ENCODE data around the gene CDCA4.
"Not testable (repeated sequence)": the region's sequence is repeated elsewhere in the genome, so short reads cannot be mapped to it uniquely, and the experiment has no call there.

CDCA4 gene

DNA sequence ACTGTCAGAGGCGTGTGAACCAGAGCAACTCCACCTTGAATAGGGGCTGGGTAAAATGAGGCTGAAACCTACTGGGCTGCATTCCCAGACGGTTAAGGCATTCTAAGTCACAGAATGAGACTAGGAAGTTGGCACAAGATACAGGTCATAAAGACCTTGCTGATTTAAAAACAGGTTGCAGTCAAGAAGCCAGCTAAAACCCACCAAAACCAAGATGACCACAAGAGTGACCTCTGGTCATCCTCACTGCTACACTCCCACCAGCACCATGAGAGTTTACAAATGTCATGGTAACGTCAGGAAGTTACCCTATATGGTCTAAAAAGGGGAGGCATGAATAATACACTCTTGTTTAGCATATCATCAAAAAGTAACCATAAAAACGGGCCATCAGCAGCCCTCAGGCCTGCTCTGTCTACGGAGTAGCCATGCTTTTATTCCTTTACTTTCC lies 11.6 kb upstream of the CDCA4 start:
- not testable (repeated sequence) for DNase-seq

DNA sequence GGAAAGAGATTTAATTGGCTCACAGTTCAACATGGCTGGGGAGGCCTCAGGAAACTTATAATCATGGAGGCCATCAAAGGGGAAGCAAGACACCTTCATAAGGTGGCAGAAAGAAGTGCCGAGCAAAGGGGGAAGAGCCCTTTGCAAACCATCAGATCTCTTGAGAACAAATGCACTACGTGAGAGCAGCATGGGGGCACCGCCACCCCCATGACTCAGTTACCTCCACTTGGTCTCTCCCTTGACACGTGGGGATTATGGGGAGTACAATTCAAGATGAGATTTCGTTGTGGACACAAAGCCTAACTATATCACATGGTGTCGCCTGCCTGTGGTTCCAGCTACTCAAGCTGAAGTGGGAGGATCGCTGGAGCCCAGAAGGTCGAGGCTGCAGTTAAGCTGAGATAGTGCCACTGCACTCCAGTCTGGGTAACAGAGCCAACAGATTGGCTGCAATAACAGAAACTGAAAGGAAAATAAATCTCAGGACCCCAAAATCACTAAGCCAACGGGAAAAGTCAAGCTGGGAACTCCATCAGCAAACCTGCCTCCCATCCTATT lies 10.0 kb upstream of the CDCA4 start:
- no peak for DNase-seq

DNA sequence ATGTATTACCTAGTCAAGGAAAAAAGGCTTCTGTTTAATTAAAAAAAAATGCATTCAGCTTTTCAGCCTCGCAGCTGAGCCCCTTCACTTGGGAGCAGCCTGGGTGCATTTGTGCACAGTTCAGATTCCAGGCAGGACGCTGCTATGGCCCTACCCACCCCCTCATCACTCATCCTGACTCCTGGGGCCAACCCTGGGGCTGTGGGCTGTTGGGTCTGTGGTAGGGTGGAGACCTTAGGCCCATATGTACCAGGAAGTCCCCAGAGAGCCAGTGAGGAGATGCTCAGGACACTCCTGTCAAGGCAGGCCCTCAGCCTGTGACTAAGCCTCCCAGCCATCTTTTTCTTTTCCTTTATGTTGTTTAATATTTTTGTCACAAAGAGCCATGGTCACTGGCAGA lies 9.3 kb upstream of the CDCA4 start:
- DNase-seq, result no peak

DNA sequence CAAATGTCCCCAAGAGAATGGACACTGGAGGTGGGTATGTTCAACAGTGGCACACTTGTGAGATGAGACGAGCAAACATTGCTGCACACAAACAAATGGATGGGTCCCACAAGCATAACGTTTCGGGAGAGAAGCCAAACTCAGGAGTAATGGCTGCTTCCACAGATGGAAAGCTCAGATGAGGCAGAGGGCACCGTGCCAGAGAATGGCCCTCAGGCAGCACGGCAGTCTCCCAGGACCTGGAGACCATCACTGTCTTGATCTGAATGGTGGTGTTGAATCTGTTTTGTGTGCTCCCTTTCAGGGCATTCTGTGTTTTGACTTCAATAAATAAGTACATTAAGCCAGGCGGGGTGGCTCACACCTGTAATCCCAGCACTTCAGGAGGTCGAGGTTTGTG lies 8.5 kb upstream of the CDCA4 start:
- no peak for DNase-seq

DNA sequence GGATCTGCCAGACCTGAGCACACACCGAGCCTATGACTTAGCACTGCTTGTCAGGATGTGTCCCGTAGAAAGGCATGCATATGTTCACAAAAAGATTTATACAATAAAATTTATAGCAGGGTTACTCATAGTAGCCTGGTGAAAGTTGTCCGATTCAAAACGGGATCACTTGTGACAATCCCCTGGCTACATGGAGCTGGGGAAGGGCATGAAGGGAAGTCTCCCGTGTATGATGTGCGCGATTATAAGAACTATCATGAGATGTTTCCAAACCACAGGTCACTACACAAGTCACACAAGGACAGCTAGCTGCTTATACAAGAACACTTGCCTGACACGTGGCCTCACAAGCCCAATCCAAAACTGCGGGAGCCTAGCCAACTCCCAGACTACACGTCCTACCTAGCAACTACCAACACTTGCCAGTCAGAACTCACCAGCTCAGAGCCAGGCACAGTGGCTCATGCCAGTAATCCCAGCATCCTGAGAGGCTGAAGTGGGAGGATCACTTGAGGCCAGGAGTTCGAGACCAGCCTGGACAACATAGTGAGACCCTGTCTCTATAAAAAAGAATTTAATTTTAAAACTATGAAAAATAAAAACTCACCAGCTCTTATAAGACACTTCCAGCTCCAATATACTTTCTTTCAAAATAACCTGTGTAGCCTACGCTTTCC lies 7.5 kb upstream of the CDCA4 start:
- no peak for DNase-seq

DNA sequence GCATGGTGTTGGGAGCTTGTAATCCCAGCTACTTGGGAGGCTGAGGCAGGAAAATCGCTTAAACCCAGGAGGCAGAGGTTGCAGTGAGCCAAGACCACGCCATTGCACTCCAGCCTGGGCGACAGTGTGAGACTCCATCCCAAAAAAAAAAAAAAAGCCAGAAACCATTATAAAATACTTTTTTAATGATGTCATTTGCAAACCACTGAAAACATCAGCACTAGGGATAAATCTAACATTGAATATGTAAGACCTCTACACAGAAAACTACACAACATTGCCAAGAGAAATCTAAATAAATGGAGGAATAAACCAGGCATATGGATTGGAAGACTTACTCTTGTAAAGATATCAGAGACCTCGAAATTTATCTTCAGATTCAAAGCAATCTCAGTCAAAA lies 6.8 kb upstream of the CDCA4 start:
- not testable (repeated sequence) for DNase-seq

DNA sequence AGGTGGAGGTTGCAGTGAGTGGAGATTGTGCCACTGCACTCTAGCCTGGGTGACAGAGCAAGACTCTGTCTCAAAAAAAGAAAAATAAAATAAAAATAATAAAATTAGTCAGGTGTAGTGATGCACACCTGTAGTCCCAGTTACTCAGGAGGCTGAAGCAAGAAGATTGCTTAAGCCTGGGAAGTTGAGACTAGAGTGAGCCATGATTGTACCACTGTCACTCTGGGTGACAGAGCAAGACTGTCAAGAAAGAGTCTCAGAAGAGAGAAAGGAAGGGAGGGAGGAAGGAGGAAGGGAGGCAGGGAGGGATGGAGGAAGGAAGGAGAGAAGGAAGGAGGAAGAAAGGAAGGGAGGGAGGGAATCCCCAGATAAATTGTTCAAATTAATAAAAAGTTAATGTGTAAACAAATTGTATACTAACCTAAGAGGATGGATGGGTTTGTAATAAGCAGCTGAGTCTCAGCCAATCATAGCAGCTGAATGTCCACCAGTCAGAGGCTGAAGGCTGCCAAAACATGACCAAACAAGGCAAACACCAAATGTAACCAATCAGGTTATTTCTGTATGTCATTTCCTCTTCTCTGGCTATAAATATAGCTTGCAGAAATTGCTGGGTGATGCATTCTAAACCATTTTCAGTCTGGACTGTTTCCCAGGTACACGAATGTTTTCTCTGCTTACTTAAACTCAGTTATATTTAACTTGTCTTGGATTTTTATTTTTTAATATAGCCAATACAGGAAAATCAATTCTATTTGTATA lies 6.1 kb upstream of the CDCA4 start:
- no peak for DNase-seq

DNA sequence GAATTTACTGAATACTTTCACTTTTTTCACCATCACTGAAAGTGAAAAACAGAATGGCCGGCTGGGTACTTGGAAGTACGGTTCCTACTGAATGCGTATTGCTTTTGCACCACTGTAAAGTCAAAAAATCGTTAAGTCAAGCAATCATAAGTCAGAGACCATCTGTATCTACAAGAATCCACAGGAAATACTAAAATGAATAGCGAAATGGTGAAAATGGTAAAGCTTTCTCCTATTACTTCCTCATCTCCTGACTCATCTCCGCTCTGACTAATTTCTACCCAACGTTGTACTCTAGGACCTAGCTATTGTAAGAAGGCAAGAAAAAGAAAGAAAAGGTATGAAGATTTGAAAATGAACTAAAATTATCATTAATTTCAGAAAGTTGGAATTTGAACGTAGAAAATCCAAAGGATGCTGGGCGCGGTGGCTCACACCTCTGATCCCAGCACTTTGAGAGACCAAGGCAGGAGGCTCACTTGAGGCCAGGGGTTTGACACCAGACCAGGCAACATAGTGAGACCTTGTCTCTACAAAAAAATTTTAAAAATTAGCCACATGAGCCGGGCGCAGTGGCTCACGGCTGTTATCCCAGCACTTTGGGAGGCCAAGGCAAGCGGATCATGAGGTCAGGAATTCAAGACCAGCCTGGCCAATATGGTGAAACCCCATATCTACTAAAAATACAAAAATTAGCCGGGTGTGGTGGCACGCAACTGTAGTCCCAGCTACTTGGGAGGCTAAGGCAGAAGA lies 5.3 kb upstream of the CDCA4 start:
- DNase-seq, result no peak

DNA sequence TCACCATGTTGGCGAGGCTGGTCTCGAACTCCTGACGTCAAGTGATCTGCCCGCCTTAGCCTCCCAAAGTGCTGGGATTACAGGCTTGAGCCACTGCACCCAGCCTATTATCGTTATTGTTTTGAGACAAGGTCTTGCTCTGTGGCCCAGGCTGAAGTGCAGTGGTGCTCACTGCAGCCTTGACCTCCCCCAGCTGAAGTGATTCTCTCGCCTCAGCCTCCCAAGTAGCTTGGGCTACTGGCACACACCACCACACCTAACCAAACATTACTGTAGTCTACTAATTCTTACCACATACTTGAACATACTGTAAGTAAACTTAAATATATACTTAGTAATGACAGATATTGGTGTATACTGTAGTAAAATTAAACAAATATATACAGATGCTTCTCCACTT lies 4.5 kb upstream of the CDCA4 start:
- no peak for DNase-seq

DNA sequence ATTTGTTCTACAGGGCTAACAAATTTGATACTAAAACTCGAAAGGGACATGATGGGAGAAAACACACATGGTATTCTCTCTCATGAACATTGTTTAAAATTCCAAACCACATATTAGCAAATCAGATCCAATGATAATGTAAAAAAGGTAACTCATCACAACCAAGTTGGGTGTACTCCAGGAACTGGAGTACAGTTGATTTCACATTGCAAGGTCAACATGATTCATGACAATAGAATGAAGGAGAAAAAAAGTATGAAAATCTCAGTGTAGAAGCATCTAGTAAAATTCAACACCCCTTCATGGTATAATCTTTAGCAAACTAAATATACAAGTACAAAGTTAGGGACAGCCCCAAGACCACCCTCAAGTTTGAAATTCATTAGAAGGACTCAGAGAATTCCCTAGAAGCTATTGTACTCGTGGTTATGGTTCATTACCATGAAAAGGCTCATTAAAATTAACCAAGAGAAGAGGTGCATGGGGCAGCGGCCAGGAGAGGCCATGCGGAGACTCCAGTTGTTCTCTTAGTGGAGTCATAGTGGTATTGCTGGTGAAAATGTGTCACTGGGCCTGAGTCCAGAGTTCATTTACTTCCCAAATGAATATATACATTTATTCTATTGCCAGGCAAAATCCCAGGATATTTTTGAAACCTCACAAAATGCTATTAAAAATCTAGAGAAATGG lies 3.1 kb upstream of the CDCA4 start:
- DNase-seq, result no peak

DNA sequence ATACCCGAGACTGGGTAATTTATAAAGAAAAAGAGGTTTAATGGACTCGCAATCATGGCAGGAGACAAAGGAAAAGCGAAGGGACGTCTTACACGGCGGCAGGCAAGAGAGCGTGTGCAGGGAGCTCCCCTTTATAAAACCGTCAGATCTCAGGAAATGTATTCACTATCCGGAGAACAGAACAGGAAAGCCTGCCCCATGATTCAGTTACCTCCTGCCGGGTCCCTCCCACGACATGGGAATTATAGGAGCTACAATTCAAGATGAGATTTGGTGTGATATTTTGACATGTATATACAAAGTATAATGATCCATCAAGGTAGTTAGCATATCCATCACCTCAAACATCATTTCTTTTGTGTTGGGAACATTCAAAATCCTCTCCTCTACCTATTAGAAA lies 2.3 kb upstream of the CDCA4 start:
- no peak for DNase-seq

DNA sequence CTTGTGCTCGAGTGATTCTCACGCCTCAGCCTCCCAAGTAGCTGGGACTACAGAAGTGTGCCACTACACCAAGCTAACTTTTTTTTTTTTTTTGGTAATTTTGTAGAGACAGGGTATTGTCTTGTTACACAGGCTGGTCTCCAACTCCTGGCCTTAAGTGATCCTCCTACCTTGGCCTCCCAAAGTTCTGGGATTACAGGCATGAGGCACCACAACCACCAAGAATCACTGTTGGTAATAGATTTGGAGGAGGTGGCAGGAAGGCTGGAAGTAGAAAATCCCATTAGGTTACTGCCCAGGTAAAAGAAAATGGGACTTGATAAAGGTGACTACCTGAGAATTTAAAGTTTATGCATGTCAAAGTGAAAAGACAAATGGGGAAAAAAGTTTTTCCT lies 1.4 kb upstream of the CDCA4 start:
- no peak for DNase-seq

DNA sequence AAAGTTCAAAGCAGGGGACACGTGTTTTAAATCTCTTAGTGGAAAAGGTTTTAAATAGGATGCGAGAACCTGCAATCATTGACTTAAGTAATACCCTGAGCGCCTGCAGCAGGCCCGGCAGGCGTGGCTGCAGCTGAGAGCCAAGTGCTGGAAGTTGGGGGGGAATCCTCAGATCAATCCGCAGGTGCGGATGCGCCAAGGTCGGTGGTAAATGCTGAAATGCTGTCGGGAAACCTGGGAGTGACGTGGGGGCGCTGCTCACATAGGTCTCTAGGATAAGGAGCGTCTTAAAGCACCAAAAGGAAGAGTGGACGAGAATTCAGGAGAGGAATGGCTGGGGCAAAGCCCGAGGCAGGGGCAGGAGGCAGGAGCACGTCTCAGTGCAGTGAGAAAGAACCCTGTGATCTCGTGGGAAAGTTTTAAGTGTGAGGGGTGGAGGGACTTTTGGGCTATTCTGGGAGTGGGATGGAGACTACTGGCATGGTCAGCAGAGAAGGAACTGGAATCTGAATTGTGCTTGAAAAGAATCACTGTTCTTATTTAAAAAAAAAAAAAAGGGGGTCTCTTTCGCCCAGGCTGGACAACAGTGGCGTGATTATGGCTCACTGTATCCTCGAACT lies 883 bp upstream of the CDCA4 start:
- peak; percentile 83 to 91 for DNase-seq

DNA sequence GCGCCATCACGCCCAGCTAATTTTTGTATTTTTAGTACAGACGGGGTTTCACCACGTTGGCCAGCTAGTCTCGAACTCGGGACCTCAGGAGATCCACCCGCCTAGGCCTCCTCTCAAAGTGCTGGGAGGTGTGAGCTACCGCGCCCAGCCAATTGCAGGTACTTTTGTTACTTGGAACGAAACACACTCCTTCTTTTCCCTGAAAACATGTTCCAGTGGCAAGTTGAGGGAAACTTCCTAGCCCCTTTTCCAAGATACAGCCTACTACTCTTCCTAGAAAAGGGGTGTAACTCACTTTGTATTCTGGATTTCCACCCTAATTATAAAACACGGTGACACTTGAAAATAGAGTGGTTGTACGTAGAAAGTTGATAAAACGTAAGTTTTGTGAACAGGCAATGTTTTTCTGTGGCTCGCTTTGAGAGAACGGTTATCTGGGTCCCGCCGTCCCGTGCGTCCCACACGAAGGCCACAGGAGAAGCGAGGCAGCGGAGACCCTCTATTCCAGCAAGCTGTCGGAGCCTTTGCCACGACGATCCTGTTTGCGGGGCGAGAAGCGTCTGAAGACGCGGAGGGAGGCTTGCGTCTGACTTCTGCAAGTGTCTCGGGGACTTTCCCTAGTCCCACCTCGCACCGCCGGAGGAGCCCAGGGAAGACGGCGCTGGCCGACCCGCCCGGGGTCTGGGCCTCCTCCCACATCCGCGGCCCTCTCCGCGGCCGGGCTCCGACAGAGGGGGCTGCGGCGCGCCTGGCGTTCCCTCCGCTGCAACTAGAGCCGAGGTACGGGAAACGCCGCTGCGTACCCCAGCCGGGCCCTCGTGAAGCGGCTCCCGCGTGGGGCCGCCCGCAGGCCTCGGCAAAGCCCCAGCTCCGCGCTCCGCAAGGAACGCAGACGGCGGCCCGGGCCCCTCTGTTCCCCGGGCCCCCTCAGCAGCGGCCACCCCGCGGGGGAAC lies 745 bp downstream of the CDCA4 start:
- DNase-seq, result peak; percentile 19 to 66

DNA sequence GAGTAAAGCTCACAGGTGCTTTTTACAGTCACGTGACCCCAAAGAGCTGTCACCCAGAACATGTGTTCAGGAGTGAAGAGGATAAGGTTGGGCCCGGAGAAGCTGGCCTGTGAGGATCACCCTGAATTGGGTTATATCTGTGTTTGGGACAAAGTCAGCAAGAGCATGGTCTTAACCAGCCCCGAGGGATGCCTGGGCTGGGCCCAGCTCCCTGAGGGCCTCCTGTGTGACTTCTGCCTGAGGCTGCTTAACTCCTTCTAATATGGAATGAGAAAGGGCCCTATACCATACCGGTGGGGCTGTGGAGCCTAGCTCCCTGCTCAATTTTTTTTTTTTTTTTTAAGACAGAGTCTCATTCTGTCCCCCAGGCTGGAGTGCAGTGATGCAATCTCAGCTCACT lies 2.5 kb downstream of the CDCA4 start:
- DNase-seq, result no peak

DNA sequence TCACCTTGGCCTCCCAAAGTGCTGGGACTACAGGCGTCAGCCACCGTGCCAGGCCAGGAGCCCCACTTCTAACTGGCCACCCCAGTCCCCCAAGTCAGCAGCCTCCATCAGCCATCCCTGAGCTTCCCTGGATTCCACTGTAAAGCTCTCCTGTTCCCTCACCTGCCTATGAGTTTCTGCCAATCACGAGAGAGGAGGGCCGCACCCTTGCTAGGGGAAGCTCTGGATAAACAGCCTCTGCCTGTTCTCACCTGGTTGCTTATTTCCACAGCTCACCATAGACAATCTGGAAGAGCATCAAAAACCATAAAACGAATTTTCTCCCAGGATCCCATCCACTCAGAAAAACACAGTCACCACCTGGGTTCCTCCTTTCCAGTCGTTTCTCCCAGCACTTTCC lies 5.0 kb downstream of the CDCA4 start:
- DNase-seq, result no peak

DNA sequence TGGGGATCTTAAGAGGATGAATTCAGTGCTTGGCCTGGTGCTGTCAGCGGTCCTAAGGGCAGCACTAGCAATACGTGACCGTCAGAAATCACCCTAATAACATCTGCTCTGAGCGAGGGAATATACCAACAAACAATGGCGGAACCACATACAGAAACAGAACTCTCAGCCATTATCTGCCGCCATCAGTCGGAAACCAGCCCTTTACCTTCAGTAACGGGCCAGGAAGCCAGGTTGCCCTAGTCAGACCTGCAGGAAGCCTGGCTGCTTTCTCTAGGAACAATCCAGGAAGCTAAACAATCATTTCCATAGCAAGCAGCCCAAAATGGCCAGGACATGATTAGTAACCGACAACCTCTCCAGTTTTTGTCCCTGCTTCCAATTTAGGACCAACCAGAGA lies 5.6 kb downstream of the CDCA4 start:
- no peak for DNase-seq

DNA sequence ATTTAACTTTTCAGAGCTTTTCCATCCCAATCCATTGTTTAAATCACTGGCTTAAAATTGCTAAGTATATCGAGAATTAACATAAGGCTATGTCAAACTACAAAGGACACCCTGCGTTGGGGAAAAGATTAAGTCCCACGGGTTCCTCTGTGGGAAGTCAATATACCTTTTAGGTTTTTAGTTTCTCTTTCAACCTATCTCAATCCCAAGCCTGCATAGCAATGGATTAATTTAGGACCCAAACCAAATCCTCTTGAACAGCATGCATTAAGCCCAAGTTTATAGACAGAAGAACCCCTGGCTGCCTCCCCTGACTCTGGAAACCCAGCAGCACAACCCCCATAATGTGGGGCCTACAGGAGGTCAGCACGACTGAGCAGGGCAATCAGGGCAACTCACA lies 6.3 kb downstream of the CDCA4 start:
- DNase-seq, result no peak

DNA sequence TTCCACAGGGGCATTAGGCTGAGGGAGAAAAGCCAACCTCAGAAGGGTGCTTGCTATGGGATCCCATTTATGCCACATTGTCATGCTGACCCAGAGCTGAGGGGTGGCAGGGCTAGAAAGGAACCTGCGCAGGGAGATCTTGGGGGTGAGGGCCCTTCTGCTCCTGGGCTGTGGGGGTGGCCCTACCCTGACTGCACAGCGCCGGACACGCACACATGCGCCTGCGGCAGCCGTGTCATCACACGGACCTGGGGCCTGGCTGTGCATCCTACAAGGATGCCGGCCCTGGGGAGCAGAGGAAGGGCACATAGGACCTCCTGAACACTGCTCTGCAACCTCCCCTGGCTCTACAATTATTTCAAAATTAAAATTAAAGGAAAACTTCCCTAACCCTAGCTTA lies 6.9 kb downstream of the CDCA4 start:
- DNase-seq, result no peak

DNA sequence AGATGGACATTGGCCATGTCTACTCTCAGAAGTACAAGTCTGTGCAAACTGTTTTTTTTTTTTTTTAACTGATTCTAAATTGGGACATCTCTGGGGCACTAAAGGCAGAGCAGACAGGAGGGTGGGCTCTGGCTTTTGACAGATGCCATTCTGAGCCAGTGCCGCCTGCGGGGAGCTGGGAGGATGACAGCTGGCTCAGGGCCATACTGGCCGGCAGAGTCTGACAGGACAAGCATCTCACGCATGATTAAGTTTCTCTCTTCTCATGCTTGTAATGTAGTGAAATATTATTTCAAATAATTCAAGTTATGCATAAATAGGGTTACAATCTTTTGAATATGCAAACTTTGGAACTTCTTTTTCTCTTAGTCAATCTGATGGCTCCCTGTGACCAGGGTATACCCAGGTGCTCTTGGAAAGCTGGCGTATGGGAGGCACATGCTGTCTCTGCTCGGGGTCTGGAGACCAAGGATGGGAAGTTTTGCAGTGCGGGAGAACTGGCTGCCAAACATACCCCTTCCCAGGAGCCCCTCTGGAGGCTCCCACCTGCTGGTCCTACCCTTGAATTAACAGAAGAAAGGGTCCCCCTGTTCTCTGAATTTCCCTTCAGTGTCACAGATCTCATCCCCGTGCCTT lies 7.6 kb downstream of the CDCA4 start:
- DNase-seq, result peak; percentile 48 to 74

Measured in NCI-H524 (cell line).